SIG-M5 treated with dmso at 0.1 percent for 504 hours (cell line): ENCODE measurements around the gene ABLIM1.

Source experiments
- DNase-seq: peaks from one replicate; lab custom pipeline; 2025; ENCODE audit not compliant: unreplicated experiment; lab: John Stamatoyannopoulos, UW

The ABLIM1 gene

GRCh38 chr10:114593240-114593792 lies 64.8 kb downstream of the ABLIM1 start:
- DNase-seq = no peak

GRCh38 chr10:114590993-114591392 lies 67.1 kb downstream of the ABLIM1 start:
- DNase-seq = no peak

- no peak for DNase-seq
Observed at GRCh38 chr10:114584419-114584818, 73.7 kb downstream of the ABLIM1 start.

- DNase-seq = no peak
Observed at GRCh38 chr10:114581071-114581470, 77.0 kb downstream of the ABLIM1 start.

- DNase-seq = no peak
Observed at GRCh38 chr10:114577133-114577532, 80.9 kb downstream of the ABLIM1 start.

- DNase-seq = no peak
Observed at GRCh38 chr10:114576716-114577115, 81.4 kb downstream of the ABLIM1 start.

- no peak for DNase-seq
Observed at GRCh38 chr10:114576132-114576487, 82.0 kb downstream of the ABLIM1 start.

- DNase-seq = no peak
Observed at GRCh38 chr10:114575417-114576131, 82.5 kb downstream of the ABLIM1 start.

GRCh38 chr10:114573330-114574045 lies 84.6 kb downstream of the ABLIM1 start:
- DNase-seq = no peak

- no peak for DNase-seq
Observed at GRCh38 chr10:114571316-114571999, 86.6 kb downstream of the ABLIM1 start.

- DNase-seq = no peak
Observed at GRCh38 chr10:114566064-114566463, 92.0 kb downstream of the ABLIM1 start.

GRCh38 chr10:114565066-114565465 lies 93.0 kb downstream of the ABLIM1 start:
- no peak for DNase-seq

GRCh38 chr10:114561008-114561523 lies 97.0 kb downstream of the ABLIM1 start:
- DNase-seq = no peak

- DNase-seq = no peak
Observed at GRCh38 chr10:114560144-114560543, 97.9 kb downstream of the ABLIM1 start.

- DNase-seq = no peak
Observed at GRCh38 chr10:114559636-114560035, 98.4 kb downstream of the ABLIM1 start.

- no peak for DNase-seq
Observed at GRCh38 chr10:114557854-114558253, 100.2 kb downstream of the ABLIM1 start.

- no peak for DNase-seq
Observed at GRCh38 chr10:114556236-114557122, 101.6 kb downstream of the ABLIM1 start.

GRCh38 chr10:114553436-114553835 lies 104.6 kb downstream of the ABLIM1 start:
- DNase-seq = no peak

GRCh38 chr10:114552050-114552449 lies 106.0 kb downstream of the ABLIM1 start:
- DNase-seq = no peak

- DNase-seq = no peak
Observed at GRCh38 chr10:114551636-114551972, 106.5 kb downstream of the ABLIM1 start.
